ENCODE measurements around the gene ZFHX3. TPM values are rescaled to one million over a fixed set of nuclear protein-coding genes. Genes with fewer than 3 reads are reported as not detected.

ZFHX3 gene
- total RNA-seq, 1 donor from 2014 or later: 8.1 TPM

DNA sequence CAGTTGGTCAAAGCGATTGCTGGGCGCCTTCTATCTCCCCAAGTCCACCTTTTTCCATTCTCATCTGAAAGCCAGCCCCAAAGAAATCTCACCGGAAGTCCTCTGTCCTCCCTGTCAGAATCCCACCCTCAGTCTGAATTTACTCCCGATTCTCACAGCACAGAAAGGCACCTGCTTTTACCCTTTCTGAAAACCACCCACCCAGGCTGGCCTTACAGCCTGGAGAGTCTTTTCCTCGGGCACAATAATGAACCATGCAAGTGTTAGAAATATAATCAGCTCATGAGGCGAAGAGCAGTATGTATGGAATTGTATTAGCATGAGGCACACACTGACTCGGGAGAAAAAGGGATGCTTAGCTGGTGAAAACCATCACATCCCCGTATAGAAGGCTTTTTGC lies 1.2 kb upstream of the ZFHX3 start:
- intact Hi-C loops (cut with micrococcal nuclease): loop anchor here (10.0 kb wide), 1 partner anchor 136 kb away; no protein-coding TSS in a partner anchor
- DNase-seq (no peak), ATAC-seq (no peak)

DNA sequence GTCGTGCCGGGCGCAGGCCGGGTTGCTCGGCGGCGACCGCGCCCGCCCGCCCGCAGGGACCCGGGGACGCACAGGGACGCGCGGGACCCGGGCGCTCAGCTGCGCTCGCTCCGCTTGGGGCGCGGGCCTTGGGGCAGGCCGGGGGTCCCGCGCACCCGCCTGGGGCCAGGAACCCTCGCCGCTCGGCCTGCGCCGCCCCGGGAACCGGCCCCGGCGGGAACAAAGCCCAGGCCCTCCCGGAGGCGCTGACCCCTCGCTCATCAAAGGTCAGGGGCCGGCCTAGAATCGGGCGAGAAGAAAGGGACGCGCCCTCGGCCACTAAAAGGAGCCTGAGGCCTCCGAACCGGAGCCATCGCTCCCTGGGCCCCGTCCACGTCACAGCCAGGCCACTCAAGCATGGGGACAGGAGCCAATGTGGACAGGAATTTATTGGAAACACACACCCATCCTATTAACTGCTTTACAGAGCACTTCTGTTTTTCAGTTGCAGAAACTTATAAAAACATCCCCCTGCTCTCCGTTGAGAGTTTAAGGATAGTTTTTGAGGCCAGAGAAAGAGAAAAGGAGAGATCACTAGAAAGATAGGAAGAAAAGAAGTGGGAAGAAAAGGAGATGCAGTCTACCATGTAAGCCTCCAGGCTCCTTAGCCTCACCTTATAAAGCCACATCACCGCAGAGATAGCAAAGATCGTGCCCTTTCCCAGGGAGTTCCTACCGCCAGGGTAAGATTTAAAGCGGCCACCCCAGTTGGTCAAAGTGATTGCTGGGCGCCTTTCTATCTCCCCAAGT lies 558 bp upstream of the ZFHX3 start:
- DNase-seq (peak; percentile 85), ATAC-seq (peak; percentile 59)
- intact Hi-C loops (cut with micrococcal nuclease): loop anchor here (10.0 kb wide), 1 partner anchor 136 kb away; no protein-coding TSS in a partner anchor

GRCh38 chr16:73047221-73047535 lies 750 bp downstream of the ZFHX3 start:
- intact Hi-C loops (cut with micrococcal nuclease): loop anchor here (10.0 kb wide), 1 partner anchor 138 kb away; no protein-coding TSS in a partner anchor
- ATAC-seq: no peak

DNA sequence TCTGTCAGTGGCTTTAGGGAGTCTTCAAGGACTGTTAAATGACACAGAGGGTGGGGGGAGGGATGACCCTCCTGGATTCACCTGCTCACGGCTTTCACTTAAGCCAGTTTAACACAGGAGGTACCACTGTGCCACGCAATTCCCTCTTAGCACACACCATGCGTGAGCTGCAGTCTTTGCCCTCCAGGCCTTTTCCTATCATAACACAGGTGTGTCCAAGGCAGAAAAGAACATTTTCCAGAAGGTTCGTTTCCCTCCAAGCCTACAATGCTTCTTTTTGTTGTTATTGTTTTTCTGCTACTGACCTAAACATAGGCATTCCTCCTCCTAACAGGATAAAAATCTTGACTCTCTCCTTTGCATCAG lies 1.1 kb downstream of the ZFHX3 start:
- ATAC-seq (no peak), DNase-seq (no peak)
- intact Hi-C loops (cut with micrococcal nuclease): loop anchor here (10.0 kb wide), 1 partner anchor 138 kb away; no protein-coding TSS in a partner anchor

More at GRCh38 chr16:73047221-73047535, 750 bp downstream of the ZFHX3 start:
- DNase-seq: no peak

GRCh38 chr16:73046202-73046848 lies 1.6 kb downstream of the ZFHX3 start:
- ATAC-seq (no peak), DNase-seq (no peak)
- intact Hi-C loops (cut with micrococcal nuclease): loop anchor here (10.0 kb wide), 1 partner anchor 138 kb away; no protein-coding TSS in a partner anchor

DNA sequence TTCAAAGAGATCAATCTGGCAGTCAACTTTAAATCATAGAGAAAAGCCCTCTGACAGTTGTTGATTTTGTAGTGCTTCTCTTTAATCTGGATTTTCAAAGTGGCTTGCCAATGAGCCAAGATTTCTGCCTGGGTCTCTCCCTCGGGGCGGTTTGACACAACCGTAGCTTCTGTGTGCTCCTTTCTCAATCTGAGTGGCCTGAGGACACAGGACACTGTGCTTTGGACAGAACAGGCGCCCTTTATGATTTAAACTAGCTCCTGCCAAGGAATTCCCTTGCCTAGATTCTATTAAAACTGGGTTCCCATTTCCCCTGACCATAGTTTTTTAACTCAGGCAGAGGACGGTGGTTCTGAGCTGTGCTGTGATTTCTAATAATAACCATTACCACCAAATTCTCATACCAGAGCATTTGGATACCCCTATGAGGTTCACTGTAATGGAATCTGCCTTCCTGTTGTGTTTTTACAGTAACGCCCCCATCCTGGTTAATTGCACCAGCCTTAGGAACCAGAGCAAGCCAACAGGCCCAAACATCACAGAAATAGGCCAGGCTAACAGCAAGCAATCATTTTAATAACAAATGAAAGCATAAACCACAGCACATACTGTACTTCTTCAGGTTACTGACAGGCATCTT lies 4.0 kb downstream of the ZFHX3 start:
- intact Hi-C loops (cut with micrococcal nuclease): loop anchor here (10.0 kb wide), 1 partner anchor 141 kb away; no protein-coding TSS in a partner anchor
- ATAC-seq (no peak), DNase-seq (no peak)

GRCh38 chr16:73042807-73043206 lies 5.1 kb downstream of the ZFHX3 start:
- intact Hi-C loops (cut with micrococcal nuclease): loop anchor here (10.0 kb wide), 1 partner anchor 142 kb away; no protein-coding TSS in a partner anchor
- no peak for DNase-seq
- no peak for ATAC-seq

GRCh38 chr16:73041676-73042075 lies 6.3 kb downstream of the ZFHX3 start:
- ATAC-seq (no peak), DNase-seq (no peak)
- intact Hi-C loops (cut with micrococcal nuclease): loop anchor here (10.0 kb wide), 1 partner anchor 143 kb away; no protein-coding TSS in a partner anchor

DNA sequence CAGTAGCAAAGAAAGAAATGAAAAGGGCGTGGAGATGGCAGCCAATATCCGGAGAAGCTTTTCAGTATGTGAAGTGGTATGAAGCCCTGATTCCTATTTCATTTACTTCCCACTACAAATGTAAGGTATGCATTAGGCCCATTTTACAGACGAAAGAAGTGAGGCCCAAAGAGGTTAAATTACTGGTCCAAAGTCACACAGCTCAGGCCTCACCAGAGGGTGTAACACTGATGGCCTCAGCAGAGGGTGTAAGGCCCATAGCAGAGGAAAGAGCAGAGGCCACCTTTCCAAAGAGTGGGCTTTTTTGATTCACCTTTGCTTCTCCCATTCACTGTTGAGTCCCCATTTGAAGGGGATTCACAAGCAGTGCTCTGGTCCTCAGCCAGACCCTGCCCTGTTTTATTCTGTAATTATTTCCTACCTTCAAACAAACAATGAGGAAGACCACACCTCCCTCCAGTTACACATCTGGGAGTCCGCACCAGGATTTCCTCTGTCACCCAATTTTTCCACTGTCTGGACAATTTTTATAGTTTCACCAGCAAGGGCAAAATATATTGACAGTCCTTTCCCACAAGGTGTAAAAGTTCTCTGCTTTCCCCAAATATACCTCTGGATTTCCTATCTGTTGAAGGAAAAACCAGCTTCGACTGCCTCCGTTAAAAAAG lies 7.1 kb downstream of the ZFHX3 start:
- no peak for DNase-seq
- intact Hi-C loops (cut with micrococcal nuclease): loop anchor here (10.0 kb wide), 1 partner anchor 144 kb away; no protein-coding TSS in a partner anchor
- ATAC-seq: no peak

DNA sequence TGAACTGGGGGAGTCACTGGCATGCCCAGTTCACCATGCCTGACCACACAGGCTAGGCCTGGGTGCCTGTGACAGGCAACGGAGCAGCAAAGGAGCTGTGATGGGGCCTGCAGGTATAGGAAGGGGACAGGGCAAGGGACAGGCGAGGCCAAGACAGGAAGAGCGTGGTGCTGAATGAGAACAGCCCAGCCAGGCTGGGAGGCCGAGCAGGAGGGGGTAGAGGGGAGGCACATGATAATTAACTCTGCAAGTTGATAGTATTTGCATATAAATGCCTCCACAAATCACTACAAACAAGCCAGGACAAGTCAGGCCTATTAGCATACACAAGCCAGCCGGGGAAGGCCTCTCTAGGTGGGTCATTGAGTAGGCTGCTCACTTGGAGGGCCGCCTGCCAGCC lies 7.8 kb downstream of the ZFHX3 start:
- ATAC-seq (no peak), DNase-seq (no peak)
- intact Hi-C loops (cut with micrococcal nuclease): loop anchor here (10.0 kb wide), 1 partner anchor 145 kb away; no protein-coding TSS in a partner anchor

GRCh38 chr16:73037845-73038570 lies 9.9 kb downstream of the ZFHX3 start:
- intact Hi-C loops (cut with micrococcal nuclease): no loop called here
- DNase-seq (no peak), ATAC-seq (no peak)

GRCh38 chr16:73037331-73037745 lies 10.6 kb downstream of the ZFHX3 start:
- intact Hi-C loops (cut with micrococcal nuclease): no loop called here
- peak; percentile 59 for DNase-seq
- peak; percentile 91 for ATAC-seq

GRCh38 chr16:73036074-73036826 lies 11.7 kb downstream of the ZFHX3 start:
- ATAC-seq (no peak), DNase-seq (no peak)
- intact Hi-C loops (cut with micrococcal nuclease): no loop called here

DNA sequence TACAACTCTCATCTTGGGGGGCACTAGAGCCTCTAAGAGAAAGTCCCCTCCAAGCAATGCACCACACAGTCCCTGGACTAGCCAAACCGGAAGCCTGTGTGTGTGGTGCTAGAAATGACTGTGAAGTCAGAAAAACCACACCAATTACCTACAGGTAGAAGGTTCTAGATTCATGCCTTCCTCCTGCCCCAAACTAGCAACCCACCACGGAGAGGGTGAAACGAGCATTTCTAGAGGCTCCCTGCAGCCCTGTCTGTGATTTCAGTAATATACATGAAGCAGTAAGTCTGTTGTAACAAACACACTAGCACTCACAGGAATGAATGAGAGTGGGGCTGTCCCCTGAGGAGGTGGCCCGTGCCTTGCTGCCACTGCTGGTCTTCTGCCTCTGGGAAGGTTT lies 13.6 kb downstream of the ZFHX3 start:
- ATAC-seq (no peak), DNase-seq (no peak)
- intact Hi-C loops (cut with micrococcal nuclease): no loop called here

GRCh38 chr16:73033271-73033998 lies 14.5 kb downstream of the ZFHX3 start:
- intact Hi-C loops (cut with micrococcal nuclease): no loop called here
- DNase-seq: no peak
- ATAC-seq: no peak

DNA sequence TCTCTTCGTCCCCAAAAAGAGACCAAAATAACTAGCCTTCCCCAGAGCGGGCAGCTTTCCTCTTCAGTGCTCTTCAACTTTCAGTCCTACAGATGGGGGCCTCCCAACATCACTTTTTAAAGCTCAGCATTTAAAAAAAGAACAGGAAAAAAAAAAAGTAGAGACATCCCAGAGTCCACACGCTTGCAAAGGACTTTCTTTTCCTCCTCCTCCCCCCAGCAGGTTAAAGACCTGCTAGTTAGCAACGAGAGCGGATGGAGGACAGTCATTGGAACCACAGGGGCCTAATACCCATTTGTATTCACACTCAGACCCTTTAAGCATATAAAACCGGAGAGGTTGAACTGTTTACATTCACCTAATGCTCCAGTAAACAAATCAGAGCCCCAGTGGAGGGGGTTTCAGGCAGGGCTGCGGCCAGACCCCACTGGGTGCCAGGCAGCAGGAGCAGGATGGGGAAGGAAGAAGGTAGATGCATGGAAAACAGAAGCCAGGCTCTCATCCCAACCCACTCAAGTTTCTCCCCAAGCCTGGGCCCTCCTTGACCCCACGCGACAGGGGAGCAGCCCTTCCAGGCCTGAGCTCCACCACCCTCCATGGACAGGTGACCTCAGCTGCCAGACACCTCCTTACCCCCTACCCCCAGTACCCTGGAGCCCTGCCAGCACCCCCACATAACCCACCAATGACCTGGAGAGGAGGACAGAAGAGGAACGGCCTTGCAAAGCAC lies 15.2 kb downstream of the ZFHX3 start:
- no peak for DNase-seq
- intact Hi-C loops (cut with micrococcal nuclease): no loop called here
- peak; percentile 7 for ATAC-seq

GRCh38 chr16:73031984-73032383 lies 15.9 kb downstream of the ZFHX3 start:
- no peak for DNase-seq
- intact Hi-C loops (cut with micrococcal nuclease): loop anchor here (2.0 kb wide), 1 partner anchor 39 kb away; no protein-coding TSS in a partner anchor
- no peak for ATAC-seq
